Calu3 (cell line): ENCODE measurements around the gene SWSAP1. TPM values are rescaled to one million over a fixed set of nuclear protein-coding genes. Genes with fewer than 3 reads are reported as not detected.

Experiments
- BruUV-seq: library from RNA; stranded (reverse); fragments of 400-500 nt; replicated peaks from 2 replicates; lab custom pipeline; 2021; lab: Mats Ljungman, UMichigan
- CTCF ChIA-PET: fragments of 300-600 bp; sonication (Branson Sonifier 250); formaldehyde crosslinking; loops from one replicate; lab custom pipeline; 2022; ENCODE audit warnings: antibody characterized with exemption; lab: Charles Lee
- DNase-seq: peaks from one replicate; pipeline ENCODE4 v3.0.0; 2022
- H3K27ac Mint-ChIP-seq: one replicate; pipeline ENCODE4 v1.8.0; 2022; ENCODE audit warnings: mixed read lengths; ENCODE audit not compliant: unreplicated experiment
- H3K27me3 Mint-ChIP-seq: one replicate; pipeline ENCODE4 v1.8.0; 2022; ENCODE audit warnings: mixed read lengths; ENCODE audit not compliant: unreplicated experiment
- H3K36me3 Mint-ChIP-seq: one replicate; pipeline ENCODE4 v1.8.0; 2022; ENCODE audit warnings: mild to moderate bottlenecking, moderate library complexity, mixed read lengths; ENCODE audit not compliant: insufficient read depth, unreplicated experiment
- H3K4me1 Mint-ChIP-seq: one replicate; pipeline ENCODE4 v1.8.0; 2022; ENCODE audit warnings: mild to moderate bottlenecking, low read depth, mixed read lengths; ENCODE audit not compliant: unreplicated experiment
- H3K4me3 Mint-ChIP-seq: one replicate; pipeline ENCODE4 v1.8.0; 2022; ENCODE audit warnings: mild to moderate bottlenecking, low read depth, moderate library complexity, mixed read lengths; ENCODE audit not compliant: unreplicated experiment
- H3K9me3 Mint-ChIP-seq: one replicate; pipeline ENCODE4 v1.8.0; 2022; ENCODE audit warnings: low read depth, mixed read lengths; ENCODE audit not compliant: unreplicated experiment
- intact Hi-C: fragments of 100-400 bp; cut with micrococcal nuclease; formaldehyde crosslinking; loops from one replicate; pipeline ENCODE4 v1.10.0; 2022; ENCODE audit not compliant: unreplicated experiment
- total RNA-seq: library from RNA; stranded (reverse); gene quantifications from 2 replicates; pipeline ENCODE4 v1.2.3, GENCODE V29; 2022
- TF ChIP-seq, protein P1 (sequence below): fragments of 200-600 bp; IDR thresholded peaks from one replicate; pipeline ENCODE4 v1.8.0; 2022; ENCODE audit warnings: antibody characterized with exemption; ENCODE audit not compliant: unreplicated experiment

SWSAP1 gene
- total RNA-seq, 1 experiment from 2014 or later, result 1.7 TPM

DNA sequence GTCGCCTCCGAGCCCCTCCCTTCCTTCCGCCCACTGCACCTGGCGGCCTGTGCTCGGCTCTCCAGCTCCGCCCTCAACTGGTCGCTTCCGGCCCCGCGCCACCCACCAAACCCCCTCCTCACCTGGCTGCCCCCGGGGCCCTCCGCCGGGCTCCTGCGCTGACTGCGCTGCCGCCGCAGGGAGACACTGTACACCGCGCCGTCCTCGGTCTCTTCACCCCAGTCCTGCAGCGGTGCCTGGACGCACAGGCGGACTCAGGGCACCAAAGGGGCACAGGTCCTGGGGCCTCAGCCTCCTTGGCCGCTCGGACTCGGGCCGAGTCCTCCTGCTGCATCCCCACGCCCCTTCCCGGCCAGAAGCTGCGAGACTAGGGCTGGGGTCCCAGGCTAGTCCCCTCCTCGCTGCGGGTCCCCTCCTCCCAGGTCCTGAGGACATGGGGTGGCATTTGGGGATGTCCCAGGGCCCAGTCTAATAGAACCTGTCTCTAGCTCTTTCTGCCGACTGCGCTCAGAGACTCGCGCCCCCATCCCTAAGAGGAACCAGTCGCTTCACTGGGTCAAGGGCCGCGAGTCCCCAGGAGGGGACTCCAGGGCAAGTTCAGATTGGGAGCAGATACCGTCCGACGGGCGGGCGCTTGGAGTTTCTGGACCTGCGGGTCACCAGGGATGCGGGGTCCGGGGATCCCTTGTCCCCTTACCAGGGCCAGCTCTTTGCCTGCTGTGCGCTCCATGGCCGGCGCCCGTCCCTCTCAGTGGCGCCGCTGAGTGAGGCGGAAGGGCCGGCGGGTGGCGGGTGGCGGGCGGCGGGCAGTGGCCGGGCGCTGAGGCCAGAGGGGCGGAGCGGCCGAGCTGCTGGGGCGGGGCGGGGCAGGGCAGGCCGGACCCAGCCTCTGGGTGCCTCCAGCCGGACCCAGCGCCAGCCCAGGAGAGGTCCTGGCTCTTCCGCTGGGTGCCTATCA lies 44.4 kb downstream of the SWSAP1 start, which contains the start of gene RGL3:
RGL3 (minus strand) TSS at position 766 of the 958 bp plus-strand sequence; CDS start at position 730, 36 bp downstream.
- peak; percentile 58 for DNase-seq
- H3K27me3 Mint-ChIP-seq, result peaks cover 13% of the 10 kb centered on the region
- TF ChIP-seq, protein P1, sequence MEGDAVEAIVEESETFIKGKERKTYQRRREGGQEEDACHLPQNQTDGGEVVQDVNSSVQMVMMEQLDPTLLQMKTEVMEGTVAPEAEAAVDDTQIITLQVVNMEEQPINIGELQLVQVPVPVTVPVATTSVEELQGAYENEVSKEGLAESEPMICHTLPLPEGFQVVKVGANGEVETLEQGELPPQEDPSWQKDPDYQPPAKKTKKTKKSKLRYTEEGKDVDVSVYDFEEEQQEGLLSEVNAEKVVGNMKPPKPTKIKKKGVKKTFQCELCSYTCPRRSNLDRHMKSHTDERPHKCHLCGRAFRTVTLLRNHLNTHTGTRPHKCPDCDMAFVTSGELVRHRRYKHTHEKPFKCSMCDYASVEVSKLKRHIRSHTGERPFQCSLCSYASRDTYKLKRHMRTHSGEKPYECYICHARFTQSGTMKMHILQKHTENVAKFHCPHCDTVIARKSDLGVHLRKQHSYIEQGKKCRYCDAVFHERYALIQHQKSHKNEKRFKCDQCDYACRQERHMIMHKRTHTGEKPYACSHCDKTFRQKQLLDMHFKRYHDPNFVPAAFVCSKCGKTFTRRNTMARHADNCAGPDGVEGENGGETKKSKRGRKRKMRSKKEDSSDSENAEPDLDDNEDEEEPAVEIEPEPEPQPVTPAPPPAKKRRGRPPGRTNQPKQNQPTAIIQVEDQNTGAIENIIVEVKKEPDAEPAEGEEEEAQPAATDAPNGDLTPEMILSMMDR, result no peak
- intact Hi-C loops, result loop anchor here (5.0 kb wide), 1 partner anchor 37 kb away; the partner anchor contains the start of gene EPOR
- H3K4me1 Mint-ChIP-seq, result peaks cover 10% of the 10 kb centered on the region
- no TSS peak for BruUV-seq
- H3K9me3 Mint-ChIP-seq, result no peaks in the 10 kb centered on the region
- H3K4me3 Mint-ChIP-seq, result peak within 1 kb of the TSS; percentile 83
- CTCF ChIA-PET, result interaction anchor here (0.6 to 1.8 kb wide), 4 partner anchors 35 to 1378 kb away, joined by 3 to 7 read pairs (median 6); partner anchors contain the start of gene EPOR
- H3K27ac Mint-ChIP-seq, result no peak within 1 kb of the TSS
- peaks cover 31% of the 10 kb centered on the region for H3K36me3 Mint-ChIP-seq

DNA sequence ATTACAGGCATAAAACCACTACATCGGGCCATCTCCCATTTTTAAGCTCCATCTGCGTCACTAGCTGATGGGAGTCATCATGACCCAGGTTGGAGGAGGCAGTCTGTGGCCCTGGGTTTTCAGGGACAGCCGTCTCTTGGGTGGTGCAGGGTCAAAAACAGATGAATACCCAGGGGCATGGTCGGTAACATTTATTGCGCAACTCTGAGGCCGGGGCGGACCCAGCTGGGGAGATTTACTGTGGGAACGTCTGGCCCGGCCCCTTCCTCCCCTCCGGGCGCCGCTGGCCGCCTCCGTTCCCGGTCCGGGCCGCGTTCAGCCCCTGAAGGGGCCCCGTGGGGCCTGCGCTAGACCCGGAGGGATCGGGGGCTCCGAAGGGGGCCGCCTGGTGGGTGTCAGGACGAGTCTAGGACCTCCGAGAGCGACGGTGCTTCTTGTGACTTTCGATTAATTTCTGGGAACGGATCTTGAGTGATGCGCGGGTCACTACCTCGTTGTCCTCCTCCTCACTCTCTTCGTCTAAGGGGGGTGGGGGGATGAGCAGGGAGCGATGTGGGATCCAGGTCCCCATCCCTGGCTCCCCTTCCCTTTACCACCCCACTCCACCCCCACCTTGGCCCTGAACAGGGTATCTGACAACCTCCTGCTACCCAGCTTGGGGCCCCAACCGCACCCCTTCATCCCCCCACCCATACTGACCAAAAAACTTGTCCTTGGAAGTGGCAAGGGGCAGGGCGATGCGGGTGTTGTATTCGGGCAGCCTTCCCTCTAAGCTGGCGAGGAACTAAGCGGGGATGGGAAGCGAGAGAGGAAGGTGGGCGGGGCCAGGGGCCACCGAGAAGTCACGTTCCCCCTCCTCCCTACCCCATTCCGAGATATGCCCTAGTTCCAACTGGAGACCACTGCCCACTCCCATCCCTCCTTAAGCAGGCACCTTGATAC lies 46.2 kb downstream of the SWSAP1 start:
- TF ChIP-seq, protein P1, result no peak
- Mint-ChIP-seq H3K27ac (no peak overlapping the region), H3K9me3 (no peaks in the 10 kb centered on the region), H3K4me1 (peaks cover 11% of the 10 kb centered on the region), H3K4me3 (peak overlapping the region; percentile 46), H3K27me3 (peaks cover 16% of the 10 kb centered on the region), H3K36me3 (peaks cover 31% of the 10 kb centered on the region)
- intact Hi-C loops, result no loop called here
- CTCF ChIA-PET, result interaction anchor here (0.6 kb wide), 1 partner anchor 97 kb away, joined by 3 read pairs; no protein-coding TSS in a partner anchor
- peak; percentile 11 for DNase-seq
- BruUV-seq, result no TSS peak

DNA sequence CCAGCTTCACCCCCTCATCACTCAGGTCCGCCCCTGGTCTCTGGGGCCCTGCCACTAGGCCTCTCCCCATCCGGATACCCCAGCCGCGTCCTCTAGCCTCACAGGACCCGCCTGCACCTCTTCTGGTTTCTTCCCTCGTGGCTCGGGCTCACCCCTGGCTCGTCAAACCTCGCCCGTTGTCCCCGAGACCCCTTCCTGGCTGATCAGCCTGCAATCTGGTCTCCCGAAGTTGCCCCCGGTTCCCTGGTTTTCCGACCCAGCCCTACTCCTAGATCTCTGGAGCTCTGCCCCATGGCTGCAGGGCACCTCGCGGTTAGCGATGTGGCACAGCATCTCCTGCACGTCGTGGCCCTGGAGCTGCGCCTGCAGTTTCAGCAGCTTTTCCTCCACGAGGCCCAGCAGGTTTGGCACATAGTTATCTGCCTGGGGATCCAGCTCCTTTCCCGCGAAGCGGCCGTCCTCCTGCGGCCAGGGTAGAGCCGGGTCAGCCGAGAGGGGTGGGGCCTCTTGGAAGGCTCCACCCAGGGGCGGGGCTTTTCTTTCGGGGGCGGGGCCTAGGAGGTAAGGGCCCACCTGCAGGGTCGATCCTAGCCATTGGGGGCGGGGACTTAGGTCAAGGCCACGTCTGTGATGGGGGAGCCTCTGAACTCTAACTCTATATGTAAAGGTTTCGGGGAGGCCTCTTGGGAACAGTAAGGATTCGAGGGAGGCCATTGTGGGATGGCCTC lies 47.1 kb downstream of the SWSAP1 start:
- Mint-ChIP-seq H3K4me3 (peak overlapping the region; percentile 36), H3K36me3 (peaks cover 28% of the 10 kb centered on the region), H3K27ac (no peak overlapping the region), H3K27me3 (peaks cover 16% of the 10 kb centered on the region), H3K9me3 (no peaks in the 10 kb centered on the region), H3K4me1 (peaks cover 11% of the 10 kb centered on the region)
- no TSS peak for BruUV-seq
- DNase-seq, result peak; percentile 43
- CTCF ChIA-PET, result interaction anchor here (0.6 to 1.5 kb wide), 6 partner anchors 14 to 152 kb away, joined by 3 to 4 read pairs (median 4); partner anchors contain the start of genes ODAD3 and PRKCSH
- TF ChIP-seq, protein P1, result no peak
- intact Hi-C loops, result no loop called here
